Stimulated activated CD4-positive, alpha-beta T cell treated with anti-CD3 and anti-CD28 coated beads, TNF-alpha, amount 100 ng/mL, for 24 hours (primary cell): ENCODE data around the gene SNAI3.

ENCODE experiments used
- DNase-seq, 3 experiments: peaks; one replicate each; pipeline ENCODE4 v3.0.0-alpha.2; 2020; ENCODE audit warnings: low read depth in 3 of 3

Gene SNAI3

GRCh38 chr16:88634994-88635670, 51.2 kb downstream of the SNAI3 start:
- DNase-seq: no peak

DNA sequence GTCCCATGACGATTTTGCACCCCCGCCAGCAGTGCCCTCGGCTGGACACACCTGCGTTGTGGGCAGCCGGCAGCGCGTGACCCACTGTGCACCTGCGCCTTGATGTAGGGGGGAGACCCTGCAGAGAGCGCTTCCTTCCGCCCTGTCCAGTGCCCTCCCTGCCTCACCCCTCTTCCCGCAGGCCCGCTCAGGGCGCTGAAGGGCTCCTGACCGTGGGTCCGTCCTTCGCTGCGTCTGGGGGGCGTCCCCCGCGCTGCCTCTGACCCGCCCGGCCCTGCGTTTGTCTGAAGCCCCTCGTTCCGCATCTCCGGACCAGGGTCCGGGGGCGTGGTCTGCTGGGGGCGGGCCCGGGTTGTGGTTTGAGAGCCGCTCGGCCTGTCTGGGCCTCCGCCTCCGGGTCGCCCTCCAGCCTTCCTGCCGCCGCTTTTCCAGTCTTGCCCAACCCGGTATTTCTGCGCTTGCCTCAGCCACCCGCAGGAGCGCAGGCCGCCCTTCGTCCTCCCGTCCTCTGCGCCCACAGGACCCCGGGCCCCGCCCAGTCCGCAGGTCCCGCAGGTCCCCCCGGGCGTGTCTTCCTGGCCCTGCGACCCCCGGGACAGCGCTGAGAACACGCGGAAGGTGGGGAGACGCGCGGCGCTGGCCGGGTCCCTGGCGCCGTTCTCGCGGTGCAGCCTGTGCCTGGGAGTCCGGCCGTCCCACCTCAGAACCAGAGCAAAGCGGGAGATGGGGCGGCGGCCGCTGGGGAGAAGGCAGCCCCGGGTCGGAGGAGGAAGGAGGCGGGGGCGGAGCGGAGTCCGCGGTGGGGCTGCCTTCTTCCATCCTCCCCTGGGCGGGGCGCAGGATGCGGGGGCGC, 51.9 kb downstream of the SNAI3 start:
- peak in 1 of 3 experiments; percentile 52 for DNase-seq

DNA sequence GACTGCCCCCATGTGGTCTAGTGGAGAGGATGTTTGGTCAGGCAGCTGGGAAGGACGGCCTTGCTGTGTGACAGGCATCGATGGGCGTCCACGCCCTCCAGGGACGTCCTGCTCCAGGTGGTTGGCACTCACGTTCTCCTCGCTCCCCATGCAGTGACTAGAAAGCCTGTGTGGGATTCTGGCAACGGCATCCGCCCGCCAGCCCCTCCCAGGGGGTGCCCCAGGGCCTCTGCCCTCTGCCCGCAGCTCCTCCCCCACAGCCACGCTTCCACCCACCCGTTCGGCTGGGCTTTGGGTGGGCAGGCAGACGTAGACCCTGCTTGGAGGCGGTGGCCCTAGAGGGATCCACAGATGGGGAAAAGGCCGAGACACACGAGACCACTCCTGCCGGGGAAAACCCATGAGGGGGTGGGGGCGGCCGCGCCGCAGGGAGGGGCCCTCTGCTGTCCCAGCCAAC, 52.6 kb downstream of the SNAI3 start:
- peak in 1 of 3 experiments; percentile 59 for DNase-seq

GRCh38 chr16:88632587-88632930, 53.7 kb downstream of the SNAI3 start:
- no peak for DNase-seq

- DNase-seq: no peak
Measured at GRCh38 chr16:88631920-88632586, 54.3 kb downstream of the SNAI3 start.

- no peak for DNase-seq
Measured at GRCh38 chr16:88631384-88631783, 54.9 kb downstream of the SNAI3 start.

GRCh38 chr16:88630941-88631340, 55.4 kb downstream of the SNAI3 start:
- no peak for DNase-seq

DNA sequence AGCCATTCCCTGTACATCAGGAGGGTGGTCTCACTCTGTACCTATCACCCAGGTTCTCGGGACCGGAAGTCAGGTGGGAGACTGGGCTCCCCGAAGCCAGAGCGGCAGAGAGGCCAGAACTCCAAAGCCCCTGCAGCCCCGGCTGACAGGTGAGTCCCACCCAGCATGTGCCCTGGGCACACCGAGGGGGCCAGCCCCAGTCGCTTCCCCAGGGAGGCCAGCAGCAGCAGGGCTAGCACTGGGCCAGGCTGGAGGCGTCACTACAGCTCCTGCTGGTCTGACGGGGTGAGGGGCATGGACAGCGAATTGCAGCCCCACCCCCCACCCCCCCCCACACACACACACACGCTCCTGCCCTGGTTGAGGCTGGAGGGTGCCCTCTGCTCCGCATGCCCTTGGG, 55.9 kb downstream of the SNAI3 start:
- DNase-seq: no peak

GRCh38 chr16:88629835-88630234, 56.5 kb downstream of the SNAI3 start:
- no peak for DNase-seq

- DNase-seq: no peak
Measured at GRCh38 chr16:88628512-88628974, 57.8 kb downstream of the SNAI3 start.
